Loucy (cell line): ENCODE data around the gene XG.

ENCODE experiments used
- CTCF ChIP-seq: fragments of 200-600 bp; sonication (generic); conservative IDR thresholded peaks from 2 replicates; pipeline ENCODE4 v1.5.1; 2014; ENCODE audit warnings: mild to moderate bottlenecking, antibody characterized with exemption, low read length
- EZH2phosphoT487 ChIP-seq: fragments of 200-600 bp; IDR thresholded peaks from 2 replicates; pipeline ENCODE4 v1.6.1; 2018; ENCODE audit warnings: antibody characterized with exemption, mild to moderate bottlenecking, moderate library complexity, borderline replicate concordance

DNA sequence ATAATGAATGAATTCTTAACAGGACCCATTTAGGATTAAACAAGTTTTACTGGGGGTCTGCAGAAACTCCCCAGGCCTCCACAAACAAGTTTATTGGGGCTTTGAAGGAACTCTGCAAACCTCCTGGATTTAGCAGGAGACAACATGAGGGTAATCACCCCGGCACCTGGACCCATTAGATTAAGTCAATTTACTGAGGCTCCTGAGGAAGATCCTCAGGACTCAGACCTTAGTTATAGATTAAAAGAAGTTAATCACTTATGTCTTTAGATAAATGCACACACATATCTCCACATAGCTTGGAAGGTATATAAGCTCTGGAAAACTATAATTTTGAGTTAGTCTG is 29.4 kb downstream of the XG start:
- TF ChIP-seq EZH2phosphoT487 = no peak
- no peak for TF ChIP-seq CTCF
